Skeletal muscle satellite cell (primary cell): ENCODE data around the gene EIF2AK3.

Experiments used
- H3K27me3 ChIP-seq: 2 replicates; pipeline ENCODE4 v1.7.0; 2013; ENCODE audit warnings: low read length; ENCODE audit not compliant: control insufficient read depth, insufficient read depth
- H3K36me3 ChIP-seq: 2 replicates; pipeline ENCODE4 v1.7.0; 2013; ENCODE audit warnings: mild to moderate bottlenecking, control low read depth, low read length; ENCODE audit not compliant: insufficient read depth
- H3K4me1 ChIP-seq: 2 replicates; pipeline ENCODE4 v1.7.0; 2013; ENCODE audit warnings: low read length; ENCODE audit not compliant: control insufficient read depth, insufficient read depth
- H3K4me2 ChIP-seq: 2 replicates; pipeline ENCODE4 v1.7.0; 2013; ENCODE audit warnings: mild to moderate bottlenecking, low read length
- H3K4me3 ChIP-seq: 2 replicates; pipeline ENCODE4 v1.7.0; 2013; ENCODE audit warnings: low read length
- H3K9ac ChIP-seq: 2 replicates; pipeline ENCODE4 v1.7.0; 2013; ENCODE audit warnings: mild to moderate bottlenecking, low read depth, low read length, moderate library complexity
- H3K9me3 ChIP-seq: replicated peaks from 2 replicates; pipeline ENCODE4 v1.7.0; 2013; ENCODE audit warnings: mild to moderate bottlenecking, control low read depth, low read length

The EIF2AK3 gene

GRCh38 chr2:88537640-88538039 lies 89.6 kb downstream of the EIF2AK3 start:
- H3K9me3 ChIP-seq: no peaks in the 10 kb centered on the region
- peaks cover 3% of the 10 kb centered on the region for H3K27me3 ChIP-seq
- H3K9ac ChIP-seq: no peak overlapping the region
- H3K4me1 ChIP-seq: no peaks in the 10 kb centered on the region
- H3K36me3 ChIP-seq: no peaks in the 10 kb centered on the region
- no peak overlapping the region for H3K4me3 ChIP-seq
- H3K4me2 ChIP-seq: no peak overlapping the region

GRCh38 chr2:88530081-88530480 lies 97.2 kb downstream of the EIF2AK3 start:
- H3K4me3 ChIP-seq: no peak overlapping the region
- H3K36me3 ChIP-seq: no peaks in the 10 kb centered on the region
- no peaks in the 10 kb centered on the region for H3K27me3 ChIP-seq
- no peaks in the 10 kb centered on the region for H3K9me3 ChIP-seq
- no peak overlapping the region for H3K4me2 ChIP-seq
- H3K4me1 ChIP-seq: no peaks in the 10 kb centered on the region
- no peak overlapping the region for H3K9ac ChIP-seq

GRCh38 chr2:88521445-88522073 lies 105.7 kb downstream of the EIF2AK3 start:
- no peak overlapping the region for H3K4me2 ChIP-seq
- no peaks in the 10 kb centered on the region for H3K4me1 ChIP-seq
- H3K27me3 ChIP-seq: no peaks in the 10 kb centered on the region
- no peaks in the 10 kb centered on the region for H3K9me3 ChIP-seq
- no peak overlapping the region for H3K9ac ChIP-seq
- no peaks in the 10 kb centered on the region for H3K36me3 ChIP-seq
- no peak overlapping the region for H3K4me3 ChIP-seq

- Histone ChIP-seq H3K9ac (no peak overlapping the region), H3K4me2 (no peak overlapping the region), H3K4me3 (no peak overlapping the region), H3K36me3 (no peaks in the 10 kb centered on the region), H3K27me3 (no peaks in the 10 kb centered on the region), H3K9me3 (no peaks in the 10 kb centered on the region), H3K4me1 (no peaks in the 10 kb centered on the region)
These were observed 109.5 kb downstream of the EIF2AK3 start for GRCh38 chr2:88517759-88518201.
